GM23338 (cell line): ENCODE measurements around the gene S100A14. TPM values are rescaled to one million over a fixed set of nuclear protein-coding genes. Genes with fewer than 3 reads are reported as not detected.

Experiments used
- ATAC-seq: fragments of 200-7000 bp; cut with Tn5 transposase; 3 replicates; pipeline ENCODE4 v1.9.1; 2020
- DNase-seq: peaks from one replicate; pipeline ENCODE4 v3.0.0-alpha.2; 2015; ENCODE audit warnings: low spot score
- H2AFZ ChIP-seq: fragments of 200-600 bp; sonication (generic); 2 replicates; pipeline ENCODE4 v1.8.0; 2016; ENCODE audit warnings: antibody characterized with exemption, mild to moderate bottlenecking, moderate library complexity
- H3F3A ChIP-seq: fragments of 200-600 bp; sonication (generic); replicated peaks from 2 replicates; pipeline ENCODE4 v1.8.0; 2017; ENCODE audit warnings: antibody characterized with exemption, mixed run types, low read depth
- H3K27ac ChIP-seq: fragments of 200-600 bp; sonication (generic); 2 replicates; pipeline ENCODE4 v1.6.1; 2016; ENCODE audit warnings: low read depth
- H3K27me3 ChIP-seq: fragments of 200-600 bp; sonication (generic); 2 replicates; pipeline ENCODE4 v1.8.0; 2016; ENCODE audit warnings: mild to moderate bottlenecking, mixed run types, moderate library complexity; ENCODE audit not compliant: insufficient read depth
- H3K36me3 ChIP-seq: fragments of 200-600 bp; sonication (generic); 2 replicates; pipeline ENCODE4 v1.8.0; 2016; ENCODE audit warnings: mild to moderate bottlenecking; ENCODE audit not compliant: insufficient read depth
- H3K4me1 ChIP-seq: fragments of 200-600 bp; sonication (generic); 2 replicates; pipeline ENCODE4 v1.8.0; 2016; ENCODE audit warnings: mild to moderate bottlenecking, moderate library complexity; ENCODE audit not compliant: insufficient read depth
- H3K4me2 ChIP-seq: fragments of 200-600 bp; sonication (generic); 2 replicates; pipeline ENCODE4 v1.7.1; 2017; ENCODE audit warnings: mixed run types
- H3K4me3 ChIP-seq: fragments of 200-600 bp; sonication (generic); 2 replicates; pipeline ENCODE4 v1.6.1; 2016; ENCODE audit warnings: mixed run types
- H3K79me2 ChIP-seq: fragments of 200-600 bp; sonication (generic); replicated peaks from 2 replicates; pipeline ENCODE4 v1.8.0; 2017; ENCODE audit warnings: mild to moderate bottlenecking; ENCODE audit not compliant: insufficient read depth
- H3K9me2 ChIP-seq: fragments of 200-600 bp; sonication (generic); 2 replicates; pipeline ENCODE4 v1.8.0; 2017; ENCODE audit not compliant: insufficient read depth
- H4K20me1 ChIP-seq: fragments of 200-600 bp; sonication (generic); replicated peaks from 2 replicates; pipeline ENCODE4 v1.8.0; 2017; ENCODE audit warnings: mild to moderate bottlenecking; ENCODE audit not compliant: insufficient read depth
- H3K27ac Mint-ChIP-seq: 2 replicates; pipeline ENCODE4 v1.8.0; 2020; ENCODE audit warnings: inconsistent platforms, mild to moderate bottlenecking, moderate library complexity, mixed read lengths
- H3K27me3 Mint-ChIP-seq: 3 replicates; pipeline ENCODE4 v1.8.0; 2022; ENCODE audit warnings: low read depth, mild to moderate bottlenecking, moderate library complexity, mixed read lengths, inconsistent platforms; ENCODE audit not compliant: insufficient read depth, poor library complexity
- H3K36me3 Mint-ChIP-seq: 3 replicates; pipeline ENCODE4 v1.8.0; 2021; ENCODE audit warnings: low read depth, mild to moderate bottlenecking, inconsistent platforms, moderate library complexity, mixed read lengths
- H3K4me1 Mint-ChIP-seq: 3 replicates; pipeline ENCODE4 v1.8.0; 2020; ENCODE audit warnings: mild to moderate bottlenecking, inconsistent platforms, mixed read lengths
- H3K4me3 Mint-ChIP-seq: 3 replicates; pipeline ENCODE4 v1.8.0; 2021; ENCODE audit warnings: moderate library complexity, mild to moderate bottlenecking, inconsistent platforms, mixed read lengths
- H3K9me3 Mint-ChIP-seq: 3 replicates; pipeline ENCODE4 v1.8.0; 2020; ENCODE audit warnings: moderate library complexity, mild to moderate bottlenecking, inconsistent platforms, mixed read lengths
- CREB1 ChIP-seq: fragments of 250-450 bp; sonication (Bioruptor Pico); IDR thresholded peaks from 2 replicates; pipeline ENCODE4 v1.5.0; 2020; ENCODE audit warnings: low read depth, mild to moderate bottlenecking, moderate library complexity
- CTCF ChIP-seq, 2 experiments: fragments of 200-600 bp in 1 of 2; sonication (generic) in 1 of 2; conservative IDR thresholded peaks; 2 replicates each; pipeline versions ENCODE4 v1.5.1 to v1.6.1; 2016 to 2017; ENCODE audit warnings: antibody characterized with exemption in 2 of 2, low read depth in 2 of 2, mild to moderate bottlenecking in 2 of 2, moderate library complexity in 1 of 2
- EZH2 ChIP-seq: fragments of 200-600 bp; sonication (generic); IDR thresholded peaks from one replicate; pipeline ENCODE4 v1.8.0; 2017; ENCODE audit warnings: antibody characterized with exemption, mild to moderate bottlenecking, low read depth; ENCODE audit not compliant: unreplicated experiment
- EZH2phosphoT487 ChIP-seq: fragments of 200-600 bp; sonication (generic); IDR thresholded peaks from one replicate; pipeline ENCODE4 v1.8.1; 2018; ENCODE audit warnings: antibody characterized with exemption; ENCODE audit not compliant: unreplicated experiment
- JUNB ChIP-seq: IDR thresholded peaks from one replicate; pipeline ENCODE4 v1.6.1; 2016; ENCODE audit warnings: antibody characterized with exemption; ENCODE audit not compliant: unreplicated experiment
- NANOG ChIP-seq: IDR thresholded peaks from 2 replicates; pipeline ENCODE4 v1.6.1; 2016; ENCODE audit warnings: antibody characterized with exemption, borderline replicate concordance
- POLR2AphosphoS5 ChIP-seq: IDR thresholded peaks from 2 replicates; pipeline ENCODE4 v1.6.1; 2016; ENCODE audit warnings: antibody characterized with exemption, low read depth
- REST ChIP-seq: IDR thresholded peaks from one replicate; pipeline ENCODE4 v1.6.1; 2018; ENCODE audit warnings: antibody characterized with exemption; ENCODE audit not compliant: unreplicated experiment
- STAT1 ChIP-seq: IDR thresholded peaks from one replicate; pipeline ENCODE4 v1.6.1; 2016; ENCODE audit warnings: antibody characterized with exemption; ENCODE audit not compliant: unreplicated experiment
- ZNF114 ChIP-seq: fragments of 250-450 bp; sonication (Bioruptor Pico); IDR thresholded peaks from 2 replicates; pipeline ENCODE4 v1.5.0; 2020; ENCODE audit warnings: mild to moderate bottlenecking, moderate library complexity
- ZNF331 ChIP-seq: fragments of 250-450 bp; sonication (Bioruptor Pico); IDR thresholded peaks from 2 replicates; pipeline ENCODE4 v1.5.0; 2020; ENCODE audit warnings: low read depth, mild to moderate bottlenecking, moderate library complexity
- ZNF462 ChIP-seq: fragments of 250-450 bp; sonication (Bioruptor Pico); IDR thresholded peaks from 2 replicates; pipeline ENCODE4 v1.5.0; 2020; ENCODE audit warnings: mild to moderate bottlenecking, moderate library complexity
- polyA plus RNA-seq: library from polyadenylated mRNA; unstranded; fragments of >200 nt; fragmentation: Nextera tagmentation; extraction: Ambion mirVana; gene quantifications from 2 replicates; pipeline ENCODE4 v1.2.1, GENCODE V29; 2016
- total RNA-seq: library from RNA; depleted of rRNA; stranded (reverse); fragments of >200 nt; shearing (Covaris generic); gene quantifications from 2 replicates; pipeline ENCODE4 v1.2.3, GENCODE V29; 2014
- TF ChIP-seq, protein P1 (sequence below): IDR thresholded peaks from 2 replicates; pipeline ENCODE4 v1.6.1; 2016; ENCODE audit warnings: antibody characterized with exemption

Gene S100A14
- total and polyA plus RNA-seq, 2 experiments from 2014 or later: 0.28 to 0.53 TPM

GRCh38 chr1:153612111-153612754, 3.9 kb downstream of the S100A14 start:
- H3K79me2 ChIP-seq: no peaks in the 10 kb centered on the region
- peak overlapping the region; percentile 69 for H3K4me2 ChIP-seq
- peaks cover 58% of the 10 kb centered on the region for H3K4me1 Mint-ChIP-seq
- ATAC-seq: no peak; the same call in 2 of the 3 replicates
- peaks cover 20% of the 10 kb centered on the region for H3K27me3 Mint-ChIP-seq
- no peaks in the 10 kb centered on the region for H3K27me3 ChIP-seq
- DNase-seq: no peak
- peaks cover 31% of the 10 kb centered on the region for H3K4me1 ChIP-seq
- peak overlapping the region; percentile 85 for H2AFZ ChIP-seq
- no peaks in the 10 kb centered on the region; the same call in 2 of the 3 replicates for H3K36me3 Mint-ChIP-seq
- no peaks in the 10 kb centered on the region for H3K9me2 ChIP-seq
- H3K9me3 Mint-ChIP-seq: no peaks in the 10 kb centered on the region
- H3K27ac Mint-ChIP-seq: no peak overlapping the region; the same call in 1 of the 2 replicates
- H3K27ac ChIP-seq: no peak overlapping the region
- no peaks in the 10 kb centered on the region; the same call in 1 of the 2 replicates for H3F3A ChIP-seq
- H3K4me3 ChIP-seq: 0 out of 2 replicates have a peak overlapping the region, but pooled peaks have one; percentile 28
- no peak for TF ChIP-seq JUNB
- TF ChIP-seq STAT1: no peak
- no peak for TF ChIP-seq ZNF462 (CRISPR knock-in tag)
- no peak for TF ChIP-seq POLR2AphosphoS5
- TF ChIP-seq CTCF (conservative IDR thresholded peaks at IDR 0.05; ENCODE audit: low read depth in 2 of 2): no peak
- no peak for TF ChIP-seq EZH2phosphoT487
- TF ChIP-seq REST: no peak
- TF ChIP-seq, protein P1, sequence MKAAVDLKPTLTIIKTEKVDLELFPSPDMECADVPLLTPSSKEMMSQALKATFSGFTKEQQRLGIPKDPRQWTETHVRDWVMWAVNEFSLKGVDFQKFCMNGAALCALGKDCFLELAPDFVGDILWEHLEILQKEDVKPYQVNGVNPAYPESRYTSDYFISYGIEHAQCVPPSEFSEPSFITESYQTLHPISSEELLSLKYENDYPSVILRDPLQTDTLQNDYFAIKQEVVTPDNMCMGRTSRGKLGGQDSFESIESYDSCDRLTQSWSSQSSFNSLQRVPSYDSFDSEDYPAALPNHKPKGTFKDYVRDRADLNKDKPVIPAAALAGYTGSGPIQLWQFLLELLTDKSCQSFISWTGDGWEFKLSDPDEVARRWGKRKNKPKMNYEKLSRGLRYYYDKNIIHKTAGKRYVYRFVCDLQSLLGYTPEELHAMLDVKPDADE: no peak
- TF ChIP-seq ZNF114: no peak
- TF ChIP-seq ZNF331 (CRISPR knock-in tag): no peak
- TF ChIP-seq NANOG: no peak
- no peak for TF ChIP-seq CREB1 (CRISPR knock-in tag)
- TF ChIP-seq EZH2: no peak
- no peaks in the 10 kb centered on the region for H4K20me1 ChIP-seq
- no peaks in the 10 kb centered on the region for H3K36me3 ChIP-seq
- peak overlapping the region; percentile 58 for H3K4me3 Mint-ChIP-seq
